Ishikawa (cell line): ENCODE data around the gene PHF3.

ENCODE experiments used
- EP300 ChIP-seq: IDR thresholded peaks from 2 replicates; pipeline ENCODE4 v1.6.1; 2012; ENCODE audit warnings: borderline replicate concordance
- TF ChIP-seq, protein P1 (sequence below): IDR thresholded peaks from 2 replicates; pipeline ENCODE4 v1.6.1; 2012

DNA sequence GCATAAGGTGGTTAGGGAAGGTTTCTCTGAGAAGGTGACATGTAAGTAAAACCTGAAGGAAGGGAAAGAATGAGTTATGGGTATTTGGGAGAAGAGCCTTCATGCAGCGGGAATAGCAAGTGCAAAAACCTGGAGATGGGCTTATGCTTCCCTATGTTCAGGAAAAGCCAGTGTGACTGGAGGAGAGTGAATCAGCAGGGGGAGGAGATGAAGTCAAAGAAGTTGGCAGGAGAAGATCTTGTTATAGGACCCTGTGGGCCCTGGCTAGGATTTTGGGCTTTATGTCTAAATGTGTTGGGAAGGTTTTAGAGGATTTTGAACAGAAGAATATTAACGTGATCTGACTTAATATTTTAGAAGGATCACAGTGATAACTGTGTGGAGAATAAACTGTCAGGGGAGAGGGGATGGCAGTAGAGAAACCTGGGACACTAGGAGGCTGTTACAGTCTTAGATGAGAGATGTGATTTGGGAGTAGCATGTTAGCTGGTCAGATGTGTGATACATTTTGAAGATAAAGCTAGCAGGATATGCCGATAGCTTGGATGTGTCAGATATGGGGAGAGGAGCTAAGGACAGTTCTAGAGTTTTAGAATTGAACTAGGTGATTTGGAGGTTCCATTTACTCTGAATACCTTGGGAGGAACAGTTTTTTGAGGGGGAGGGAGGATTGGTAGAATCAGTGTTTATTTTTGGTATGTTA, 41.0 kb downstream of the PHF3 start:
- no peak for TF ChIP-seq EP300
- TF ChIP-seq, protein P1, sequence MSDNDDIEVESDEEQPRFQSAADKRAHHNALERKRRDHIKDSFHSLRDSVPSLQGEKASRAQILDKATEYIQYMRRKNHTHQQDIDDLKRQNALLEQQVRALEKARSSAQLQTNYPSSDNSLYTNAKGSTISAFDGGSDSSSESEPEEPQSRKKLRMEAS, result no peak
